A673 (cell line): ENCODE measurements around the gene PHC2. TPM values are rescaled to one million over a fixed set of nuclear protein-coding genes. Genes with fewer than 3 reads are reported as not detected.

Source experiments
- BruUV-seq: library from RNA; stranded (reverse); fragments of 400-500 nt; replicated peaks from 2 replicates; lab custom pipeline; 2021; lab: Mats Ljungman, UMichigan
- CTCF ChIA-PET: fragments of 300-600 bp; sonication (Branson Sonifier 250); formaldehyde crosslinking; loops from one replicate; lab custom pipeline; 2022; ENCODE audit warnings: antibody characterized with exemption; lab: Charles Lee
- POLR2A ChIA-PET: fragments of 300-600 bp; sonication (Branson Sonifier 250); formaldehyde crosslinking; loops from one replicate; lab custom pipeline; 2022; ENCODE audit warnings: antibody characterized with exemption; ENCODE audit not compliant: low non-redundant PET; lab: Charles Lee
- DNase-seq: peaks from one replicate; pipeline ENCODE4 v3.0.0-alpha.2; 2015; ENCODE audit warnings: low spot score
- H3K27ac ChIP-seq: fragments of 200-600 bp; sonication (generic); 2 replicates; pipeline ENCODE4 v1.5.1; 2016; ENCODE audit warnings: mixed run types, low read depth, mild to moderate bottlenecking, mixed read lengths, antibody characterized with exemption, low read length; ENCODE audit not compliant: poor library complexity, severe bottlenecking
- H3K27me3 ChIP-seq: fragments of 200-600 bp; sonication (generic); replicated peaks from 2 replicates; pipeline ENCODE4 v1.6.1; 2017; ENCODE audit warnings: mixed run types, low read depth, mild to moderate bottlenecking, mixed read lengths, antibody characterized with exemption, low read length; ENCODE audit not compliant: insufficient read depth, poor library complexity
- H3K36me3 ChIP-seq: fragments of 200-600 bp; sonication (generic); 2 replicates; pipeline ENCODE4 v1.6.1; 2016; ENCODE audit warnings: mixed run types, mild to moderate bottlenecking, mixed read lengths, antibody characterized with exemption, low read length; ENCODE audit not compliant: insufficient read depth, poor library complexity, severe bottlenecking
- H3K4me1 ChIP-seq: fragments of 200-600 bp; sonication (generic); 2 replicates; pipeline ENCODE4 v1.6.1; 2017; ENCODE audit warnings: mixed run types, mild to moderate bottlenecking, mixed read lengths, antibody characterized with exemption, low read length; ENCODE audit not compliant: insufficient read depth, poor library complexity, severe bottlenecking
- H3K4me3 ChIP-seq: fragments of 200-600 bp; sonication (generic); 2 replicates; pipeline ENCODE4 v1.5.1; 2016; ENCODE audit warnings: low read depth, mixed run types, mild to moderate bottlenecking, mixed read lengths, low read length; ENCODE audit not compliant: poor library complexity, severe bottlenecking
- H3K9me3 ChIP-seq: fragments of 200-600 bp; sonication (generic); 2 replicates; pipeline ENCODE4 v1.6.1; 2016; ENCODE audit warnings: mixed run types, low read depth, mild to moderate bottlenecking, mixed read lengths, antibody characterized with exemption, low read length; ENCODE audit not compliant: poor library complexity, severe bottlenecking
- CTCF ChIP-seq: fragments of 300-800, 200-600 bp; sonication (generic); conservative IDR thresholded peaks from 2 replicates; pipeline ENCODE4 v1.5.1; 2017; ENCODE audit warnings: low read depth, mild to moderate bottlenecking, antibody characterized with exemption, low read length, moderate library complexity, mixed read lengths
- EZH2 ChIP-seq: fragments of 200-600 bp; sonication (generic); IDR thresholded peaks from 2 replicates; pipeline ENCODE4 v1.6.1; 2017; ENCODE audit warnings: borderline replicate concordance, low read depth, mild to moderate bottlenecking, mixed read lengths, antibody characterized with exemption, low read length; ENCODE audit not compliant: poor library complexity, severe bottlenecking
- intact Hi-C: fragments of 100-400 bp; cut with micrococcal nuclease; formaldehyde crosslinking; loops from one replicate; pipeline ENCODE4 v1.10.0; 2022; ENCODE audit not compliant: unreplicated experiment
- total RNA-seq: library from RNA; stranded (reverse); gene quantifications from 2 replicates; pipeline ENCODE4 v1.2.3, GENCODE V29; 2021

The PHC2 gene
- total RNA-seq, 1 experiment from 2014 or later: 136 TPM

GRCh38 chr1:33380811-33381210, 50.1 kb downstream of the PHC2 start:
- DNase-seq: no peak
- Histone ChIP-seq H3K27me3 (no peaks in the 10 kb centered on the region), H3K9me3 (no peaks in the 10 kb centered on the region), H3K4me1 (peaks cover 23% of the 10 kb centered on the region), H3K4me3 (no peak overlapping the region), H3K36me3 (no peaks in the 10 kb centered on the region), H3K27ac (no peak overlapping the region)
- no TSS peak for BruUV-seq
- POLR2A ChIA-PET: no interaction called here
- intact Hi-C loops: no loop called here
- CTCF ChIA-PET: no interaction called here
- TF ChIP-seq EZH2 (no peak), CTCF (no peak)

- no peak for DNase-seq
- Histone ChIP-seq H3K27me3 (no peaks in the 10 kb centered on the region), H3K27ac (no peak overlapping the region), H3K9me3 (no peaks in the 10 kb centered on the region), H3K36me3 (no peaks in the 10 kb centered on the region), H3K4me3 (no peak overlapping the region), H3K4me1 (peaks cover 23% of the 10 kb centered on the region)
- POLR2A ChIA-PET: interaction anchor here (0.5 kb wide), 1 partner anchor 1846 kb away, joined by 4 read pairs; no protein-coding TSS in a partner anchor
- intact Hi-C loops: no loop called here
- CTCF ChIA-PET: no interaction called here
- BruUV-seq: no TSS peak
- no peak for TF ChIP-seq EZH2
- no peak for TF ChIP-seq CTCF
Observed at GRCh38 chr1:33379631-33380354, 51.1 kb downstream of the PHC2 start.

- DNase-seq: no peak
- CTCF ChIA-PET: no interaction called here
- no peaks in the 10 kb centered on the region for H3K9me3 ChIP-seq
- H3K27ac ChIP-seq: no peak overlapping the region
- TF ChIP-seq CTCF (0 out of 2 replicates have a peak, but pooled peaks have one; percentile 14), EZH2 (no peak)
- POLR2A ChIA-PET: interaction anchor here (0.5 to 0.6 kb wide), 2 partner anchors 41 to 1845 kb away, joined by 4 read pairs; no protein-coding TSS in a partner anchor
- H3K4me1 ChIP-seq: peaks cover 16% of the 10 kb centered on the region
- H3K36me3 ChIP-seq: no peaks in the 10 kb centered on the region
- H3K4me3 ChIP-seq: no peak overlapping the region
- no TSS peak for BruUV-seq
- H3K27me3 ChIP-seq: no peaks in the 10 kb centered on the region
- intact Hi-C loops: no loop called here
Observed at GRCh38 chr1:33378976-33379375, 51.9 kb downstream of the PHC2 start.
